ENCODE results near the gene KRT38.
"Not testable (repeated sequence)": the region's sequence is repeated elsewhere in the genome, so short reads cannot be mapped to it uniquely, and the experiment has no call there.

KRT38 gene

DNA sequence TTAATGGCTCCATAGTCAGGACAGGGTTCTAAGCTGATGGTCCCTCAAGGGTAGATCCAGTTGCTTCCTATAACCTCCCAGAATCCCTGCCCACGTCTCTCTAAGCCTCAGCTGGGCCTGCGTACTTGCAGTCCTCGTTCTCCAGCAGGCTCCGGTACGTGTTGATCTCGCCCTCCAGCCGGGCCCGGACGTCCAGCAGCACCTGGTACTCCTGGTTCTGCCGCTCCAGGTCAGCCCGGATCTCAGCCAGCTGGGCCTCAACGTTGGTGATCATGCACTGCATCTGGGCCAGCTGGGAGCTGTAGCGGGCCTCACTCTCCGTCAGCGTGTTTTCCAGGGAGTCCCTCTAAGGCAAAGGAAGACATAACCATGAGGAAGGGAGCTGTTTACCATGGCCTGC is 21.9 kb upstream of the KRT38 start:
- ATAC-seq (no peak), DNase-seq (no peak)

DNA sequence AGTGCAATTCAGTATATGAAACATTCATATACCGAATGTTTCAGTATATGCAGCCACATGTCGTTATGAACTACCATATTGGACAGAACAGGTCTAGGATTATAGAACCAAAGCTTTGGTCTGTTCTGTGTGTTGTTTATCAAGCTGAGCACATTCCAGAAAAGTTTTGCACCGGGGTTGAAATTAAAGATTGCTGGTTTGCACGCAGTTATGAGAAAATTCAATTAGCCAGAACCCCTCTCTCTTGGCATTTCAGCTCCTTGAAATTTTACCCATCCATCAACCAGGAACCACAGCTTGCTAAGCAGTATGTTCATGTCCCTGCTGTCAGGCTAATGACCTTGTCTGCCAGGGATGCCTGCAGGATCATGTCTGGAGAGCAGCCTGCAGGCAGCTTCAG is 16.9 kb upstream of the KRT38 start:
- no peak for ATAC-seq

DNA sequence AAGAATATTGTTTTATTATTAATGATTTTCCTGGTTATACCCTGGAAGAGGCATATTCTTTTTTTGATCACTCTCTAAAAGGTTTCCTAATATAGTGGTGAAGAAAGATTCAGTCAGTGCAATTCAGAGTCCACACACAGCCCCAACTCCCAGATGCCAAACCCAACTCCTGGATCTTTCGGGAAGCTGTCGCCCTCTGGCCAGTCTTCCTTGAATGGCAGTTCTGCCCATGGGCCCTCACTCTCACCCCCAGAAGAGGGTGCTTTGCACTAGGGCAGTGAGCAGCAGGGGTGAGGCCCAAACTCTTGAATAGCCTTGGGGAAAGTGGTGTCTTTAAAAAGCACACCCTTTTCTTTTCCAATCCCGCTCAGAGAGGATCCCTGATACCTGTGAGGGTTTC is 15.4 kb upstream of the KRT38 start:
- ATAC-seq: no peak
- no peak for DNase-seq

More for the DNA sequence above, 16.9 kb upstream of the KRT38 start:
- no peak for DNase-seq

DNA sequence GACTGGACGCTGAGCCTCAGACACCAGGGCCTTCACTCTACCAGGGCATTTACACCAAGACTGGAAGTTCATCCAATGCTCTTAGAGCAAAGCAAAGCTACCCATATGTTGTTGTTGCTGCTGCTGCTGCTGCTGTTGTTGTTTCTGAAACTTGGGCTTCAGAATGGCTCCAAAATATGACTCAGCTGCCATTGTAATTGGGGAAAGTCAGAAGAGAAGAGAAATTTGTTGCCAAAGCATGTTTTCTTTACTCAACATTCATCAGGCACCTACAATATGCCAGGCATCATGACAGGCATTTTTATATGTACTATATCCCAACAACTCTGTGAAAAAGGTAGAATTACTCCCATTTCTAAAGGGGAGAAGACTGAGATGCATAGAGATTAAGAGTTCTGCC is 14.5 kb upstream of the KRT38 start:
- DNase-seq (no peak), ATAC-seq (no peak)

DNA sequence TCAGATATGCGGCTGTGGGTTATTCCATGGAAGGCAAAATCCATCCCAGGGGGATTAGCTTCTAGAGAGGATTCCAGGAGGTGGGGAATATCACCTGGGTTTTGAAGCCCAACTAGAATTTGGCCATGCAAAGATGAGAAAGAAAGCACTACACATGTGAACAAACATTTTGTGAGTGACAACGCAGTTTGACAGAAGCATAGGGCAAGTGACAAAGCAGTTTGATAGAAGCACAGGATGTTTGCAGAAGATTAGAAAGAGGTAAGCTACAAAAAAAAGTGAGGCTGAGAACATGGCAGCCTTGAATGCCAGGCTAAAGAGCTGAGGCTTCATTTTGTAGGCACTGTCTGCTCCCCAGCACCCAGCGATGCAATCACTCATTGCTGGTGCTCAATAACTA is 12.3 kb upstream of the KRT38 start:
- DNase-seq (no peak), ATAC-seq (no peak)

DNA sequence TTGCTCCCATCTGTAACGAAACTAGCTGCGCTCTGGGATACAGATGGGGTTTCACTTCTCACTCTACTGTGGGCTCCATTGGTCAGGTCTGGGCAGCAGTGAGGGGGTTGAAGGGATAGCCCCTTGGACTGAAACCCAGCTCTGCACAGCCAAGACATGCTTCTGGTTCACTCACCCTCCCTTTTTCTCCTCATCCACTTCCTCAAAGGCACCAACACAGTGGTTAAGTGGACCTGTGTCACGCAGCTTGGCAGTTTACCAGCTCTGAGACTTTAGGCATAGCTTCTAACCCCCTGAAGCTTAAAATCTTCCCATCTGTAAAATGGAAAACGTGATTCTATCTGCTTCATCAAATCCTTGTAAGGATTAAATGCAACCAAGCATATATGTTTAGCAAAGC is 11.5 kb upstream of the KRT38 start:
- ATAC-seq: no peak

DNA sequence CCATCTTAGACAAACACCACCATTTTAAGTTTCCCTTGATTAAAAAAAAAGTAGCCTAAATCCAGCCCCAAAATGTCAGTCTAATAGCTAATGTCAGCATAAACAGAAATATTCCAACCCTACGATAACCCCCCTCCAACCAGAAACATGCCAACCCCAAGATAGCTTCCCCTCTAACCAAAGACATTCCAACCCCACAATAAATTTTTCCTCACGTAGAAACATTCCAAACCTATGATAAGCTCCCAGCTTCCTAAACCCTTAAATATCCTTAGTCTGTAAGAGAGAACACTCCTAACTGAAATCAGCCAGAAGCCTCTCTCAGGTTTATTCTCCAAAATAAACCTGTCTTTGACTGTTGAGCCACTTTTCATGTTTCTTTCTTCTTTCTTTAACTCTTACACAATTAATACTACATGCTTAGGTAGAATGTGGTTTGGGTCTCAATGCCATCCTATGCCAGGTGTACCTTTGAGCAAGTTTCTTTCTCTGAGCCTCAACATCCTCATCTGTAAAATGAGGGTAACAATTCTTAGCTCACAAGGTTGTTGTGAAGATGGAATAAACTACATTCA is 10.5 kb upstream of the KRT38 start:
- DNase-seq: no peak

More for the DNA sequence above, 11.5 kb upstream of the KRT38 start:
- DNase-seq: no peak

DNA sequence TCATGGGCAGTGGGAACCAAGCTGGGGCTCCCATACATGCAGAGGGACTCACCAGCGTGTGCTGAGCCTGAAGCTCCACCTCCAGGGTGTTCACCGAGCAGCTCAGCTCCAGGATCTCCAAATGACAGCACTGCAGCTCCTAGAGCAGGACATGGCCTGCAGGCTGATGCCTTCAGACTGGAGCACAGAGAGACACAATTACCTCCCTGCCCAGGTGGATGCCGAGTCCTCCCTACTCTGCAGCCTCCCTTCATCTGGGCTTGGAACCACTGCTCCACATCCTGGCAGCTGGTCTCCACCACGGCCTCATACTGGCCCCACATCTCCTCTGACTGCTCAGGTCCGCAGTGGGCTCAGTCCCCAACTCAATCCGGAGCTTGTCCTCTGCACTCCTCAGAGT is 8.2 kb upstream of the KRT38 start:
- DNase-seq (no peak), ATAC-seq (no peak)

More for the DNA sequence above, 10.5 kb upstream of the KRT38 start:
- ATAC-seq: no peak

DNA sequence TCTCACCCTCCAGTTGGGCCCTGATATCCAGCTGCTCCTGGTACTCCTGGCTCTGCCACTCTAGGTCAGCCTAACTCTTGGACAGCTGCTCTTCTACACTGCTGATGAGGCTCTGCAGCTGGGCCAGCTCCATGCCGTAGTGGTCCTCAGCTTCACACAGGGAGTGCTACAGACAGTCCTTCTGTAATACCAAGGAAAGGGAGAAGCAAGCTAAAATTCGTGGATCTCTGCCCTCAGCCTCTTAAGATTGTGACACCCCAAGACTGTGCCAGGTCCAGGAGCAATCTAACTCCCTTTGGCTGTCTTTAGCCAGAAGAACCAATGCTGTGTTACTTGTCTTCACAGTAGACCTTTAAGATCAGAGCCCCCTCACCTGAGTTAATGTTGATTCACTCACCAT is 7.7 kb upstream of the KRT38 start:
- no peak for ATAC-seq
- no peak for DNase-seq

DNA sequence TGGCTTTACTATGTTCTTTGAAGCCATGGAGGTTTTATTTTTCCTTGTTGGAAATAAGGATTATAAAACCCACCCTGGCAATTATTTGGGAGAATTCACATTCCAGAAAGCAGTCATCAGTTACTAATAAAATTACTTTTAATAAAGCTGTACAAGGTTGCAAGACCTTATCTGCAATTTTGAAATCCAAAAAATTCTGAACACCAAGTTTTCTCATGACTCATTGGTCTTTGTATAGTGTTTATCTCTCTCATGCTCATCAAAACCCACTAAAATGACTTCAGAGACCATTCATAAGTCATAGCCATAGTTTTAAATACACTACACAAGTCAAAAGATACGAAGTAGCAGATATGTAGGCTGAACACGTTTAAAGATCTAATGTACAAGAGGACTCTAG is 6.0 kb upstream of the KRT38 start:
- ATAC-seq: no peak
- no peak for DNase-seq

DNA sequence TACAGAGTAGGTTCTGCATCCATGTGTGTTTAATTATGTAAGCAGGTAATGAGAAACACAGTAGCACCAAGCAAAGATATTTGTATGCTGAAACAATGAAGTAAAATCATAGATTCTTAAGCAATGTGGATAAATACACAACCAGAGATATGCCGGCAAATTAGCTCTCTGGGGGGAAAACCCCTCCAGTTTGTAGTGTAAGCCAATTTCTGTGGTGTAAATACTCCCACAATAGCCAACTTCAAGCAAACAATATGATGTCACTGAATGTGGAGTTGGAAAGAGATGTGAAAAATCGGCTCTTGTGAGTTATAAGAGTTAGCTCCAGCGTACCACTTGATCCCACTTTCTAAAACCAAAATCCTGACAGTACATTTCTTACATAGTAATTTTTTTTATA is 3.9 kb upstream of the KRT38 start:
- no peak for DNase-seq

DNA sequence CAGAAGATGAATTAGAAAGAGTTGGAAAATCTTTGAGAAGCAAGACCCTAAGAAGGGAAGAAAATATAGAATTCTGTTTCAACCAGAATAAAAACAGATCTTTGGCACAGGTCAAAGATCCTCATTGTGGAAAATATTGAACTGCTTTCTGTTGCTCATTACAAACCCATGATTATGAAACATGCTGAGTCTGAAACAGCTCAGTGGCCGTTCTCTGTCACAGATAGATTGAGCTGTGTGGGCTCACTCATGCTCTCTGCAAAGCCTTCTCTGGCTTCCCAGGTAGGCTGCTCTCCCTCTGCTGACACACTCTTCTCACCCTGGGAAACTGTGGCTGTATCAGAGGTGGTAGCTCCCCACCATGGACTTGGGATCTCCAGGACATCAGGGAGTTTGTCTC is 3.4 kb upstream of the KRT38 start:
- ATAC-seq: no peak

More for the DNA sequence above, 3.9 kb upstream of the KRT38 start:
- ATAC-seq: no peak

DNA sequence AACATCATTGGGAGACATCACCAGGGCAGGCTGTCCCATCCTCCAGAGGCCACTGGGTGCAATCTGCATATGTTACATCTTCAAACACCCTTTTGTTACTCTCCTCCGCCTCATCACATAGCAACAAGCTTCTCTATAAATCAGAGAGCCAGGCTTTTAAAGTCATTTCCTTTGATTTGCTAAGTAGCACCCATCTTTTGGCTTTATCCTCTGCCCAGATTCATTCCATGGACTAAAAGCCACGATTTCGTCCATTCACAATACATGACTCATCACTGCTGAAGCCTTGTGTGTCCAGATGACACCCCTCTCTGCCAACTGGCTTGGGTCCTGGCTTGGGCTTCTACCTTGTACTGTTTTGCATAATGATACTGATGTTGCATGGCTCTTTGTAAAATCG is 2.0 kb upstream of the KRT38 start:
- DNase-seq: no peak
- ATAC-seq: no peak

More for the DNA sequence above, 3.4 kb upstream of the KRT38 start:
- no peak for DNase-seq

DNA sequence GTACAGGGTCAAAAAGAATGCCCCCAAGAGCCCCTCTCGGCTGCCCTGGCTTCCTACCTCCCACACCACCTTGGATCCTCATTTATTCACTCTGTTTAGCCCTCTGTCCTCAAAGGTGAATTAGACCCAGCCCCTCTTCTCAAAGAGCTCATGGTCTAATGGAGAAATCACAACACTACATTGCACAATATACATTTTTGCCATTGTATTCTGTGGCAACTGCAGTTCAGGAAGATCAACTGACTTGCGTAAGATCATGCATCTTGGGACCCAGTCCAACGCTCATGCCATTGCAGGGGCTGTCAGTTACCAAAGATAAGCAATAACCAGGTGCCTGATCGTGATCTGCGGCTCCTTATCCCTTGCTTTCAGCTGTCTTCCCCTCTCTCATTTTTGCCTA is 1.4 kb downstream of the KRT38 start:
- DNase-seq (no peak), ATAC-seq (no peak)

DNA sequence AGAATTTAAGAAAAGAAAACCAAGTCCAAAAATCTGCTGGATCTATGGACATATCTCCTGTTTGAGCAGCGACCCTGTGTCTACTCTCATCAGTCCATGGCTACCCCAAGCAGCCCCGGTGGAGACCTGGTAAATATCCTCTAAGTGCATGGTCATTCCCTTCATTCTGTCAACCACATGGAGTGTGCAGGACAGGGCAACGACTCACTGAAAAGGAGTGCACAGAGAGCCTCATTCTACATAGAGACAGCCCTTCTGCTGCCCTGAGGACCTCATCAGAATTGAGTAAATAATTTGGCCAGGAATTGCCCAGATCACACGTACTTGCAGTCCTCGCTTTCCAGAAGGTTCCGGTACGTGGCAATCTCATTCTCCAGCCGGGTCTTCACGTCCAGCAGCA is 3.0 kb downstream of the KRT38 start:
- ATAC-seq (no peak), DNase-seq (no peak)

DNA sequence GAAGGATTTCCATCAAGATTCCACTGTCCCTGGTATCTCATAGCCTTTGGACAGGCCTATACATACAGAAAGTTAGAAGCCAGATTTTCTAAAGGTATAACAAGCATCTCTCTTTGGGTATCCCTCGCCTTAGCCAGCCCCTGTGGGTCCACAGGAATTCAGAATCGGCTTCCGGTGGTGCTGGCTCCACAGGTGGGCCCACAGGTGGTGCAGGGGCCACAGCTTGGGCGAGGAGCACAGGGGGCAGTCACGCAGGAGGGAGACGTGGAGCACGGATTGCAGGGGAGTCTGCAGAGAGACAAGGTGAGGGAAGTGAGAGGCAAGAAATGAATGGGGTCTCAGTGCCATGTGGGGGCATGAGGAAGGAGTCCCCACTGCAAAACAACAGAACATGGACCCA is 3.5 kb downstream of the KRT38 start:
- ATAC-seq (no peak), DNase-seq (no peak)

DNA sequence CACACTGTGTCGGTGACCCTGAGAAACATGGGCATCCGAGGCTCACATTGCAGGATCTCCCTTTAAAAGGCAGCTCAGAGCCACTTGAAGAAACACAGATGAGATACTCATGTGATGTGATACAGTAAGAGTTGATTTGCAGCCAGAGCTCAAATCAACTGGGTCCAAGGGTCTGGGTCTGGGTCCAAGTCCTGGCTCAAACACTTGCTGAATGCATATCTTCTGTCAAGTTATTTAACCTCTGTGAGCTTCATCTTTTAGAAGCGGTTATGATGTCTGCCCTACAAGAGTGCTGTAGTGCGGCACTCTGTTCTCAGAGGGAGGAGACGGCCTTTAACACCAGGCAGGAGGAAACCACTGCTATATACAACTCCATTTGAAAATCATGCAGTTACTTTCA is 6.4 kb downstream of the KRT38 start:
- ATAC-seq (no peak), DNase-seq (no peak)

DNA sequence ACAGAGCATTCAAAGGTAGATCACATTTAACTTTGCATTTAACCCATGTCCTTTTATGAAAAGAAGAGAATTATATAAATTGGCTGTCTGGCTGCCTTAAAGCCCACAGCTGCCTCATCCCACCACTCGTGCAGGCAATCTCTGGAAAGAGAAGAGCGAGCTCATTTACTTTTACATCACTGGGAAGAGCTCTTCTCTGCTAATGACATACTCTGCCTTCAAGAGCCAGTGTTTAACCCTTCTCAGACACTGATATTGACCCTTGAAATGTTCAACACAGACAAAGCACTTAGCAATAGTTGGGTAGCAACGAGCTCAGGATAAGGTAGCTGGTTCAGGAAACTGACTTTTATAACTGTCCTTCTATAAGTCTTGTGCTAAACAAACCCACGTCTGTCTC is 6.8 kb downstream of the KRT38 start:
- ATAC-seq: no peak
- DNase-seq: no peak

DNA sequence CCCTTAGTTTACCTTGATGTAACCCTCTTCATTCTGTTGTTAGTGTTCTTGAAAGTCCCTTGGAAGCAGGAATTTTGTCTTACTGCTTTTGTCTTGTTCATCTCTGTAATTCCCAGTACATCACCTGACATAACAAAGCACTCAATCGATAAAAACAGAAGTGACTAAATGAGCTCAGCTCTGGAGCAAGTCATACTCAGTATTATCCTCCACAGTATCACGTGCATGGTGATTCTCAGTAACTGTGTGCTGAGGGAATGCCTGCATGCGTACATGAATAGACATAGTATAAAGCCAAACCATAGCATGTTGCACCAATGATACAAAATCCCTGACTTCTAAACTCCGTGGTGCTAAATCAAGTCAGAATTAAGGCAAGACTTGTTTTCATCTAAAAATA is 7.2 kb downstream of the KRT38 start:
- DNase-seq (no peak), ATAC-seq (no peak)

DNA sequence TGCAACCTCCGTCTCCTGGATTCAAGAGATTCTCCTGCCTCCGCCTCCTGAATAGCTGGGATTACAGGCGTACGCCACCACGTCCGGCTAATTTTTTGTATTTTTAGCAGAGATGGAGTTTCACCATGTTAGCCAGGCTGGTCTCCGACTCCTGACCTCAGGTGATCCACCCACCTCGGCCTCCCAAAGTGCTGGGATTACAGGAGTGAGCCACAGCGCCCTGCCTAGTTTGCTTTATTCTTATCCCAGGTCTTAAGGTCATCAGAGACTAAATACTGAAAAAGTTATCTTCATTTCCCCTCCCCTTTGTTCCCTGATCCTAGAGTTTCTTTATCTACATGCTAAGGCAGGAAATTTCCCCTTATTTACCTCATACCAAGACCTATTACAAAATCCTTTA is 10.4 kb downstream of the KRT38 start:
- DNase-seq: not testable (repeated sequence)

DNA sequence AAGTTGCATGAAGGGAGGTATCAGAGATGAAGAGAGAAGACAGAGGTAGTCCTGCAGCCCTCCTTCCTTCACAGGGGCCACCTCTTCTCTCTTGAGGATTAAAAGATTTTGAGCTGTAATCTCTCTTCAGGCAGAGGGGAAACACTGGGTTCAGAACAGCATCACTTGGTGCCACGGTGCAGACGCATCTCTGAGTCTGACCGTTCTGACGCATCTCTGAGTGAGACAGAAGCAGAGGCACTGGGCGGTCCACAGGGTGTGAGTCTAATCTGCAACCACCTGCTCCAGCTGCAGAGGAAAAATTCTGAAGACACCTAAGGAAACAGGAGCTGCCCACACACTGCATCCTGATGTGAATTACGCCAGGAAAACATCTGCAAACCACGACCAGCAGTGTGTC is 11.1 kb downstream of the KRT38 start:
- ATAC-seq (no peak), DNase-seq (no peak)

More for the DNA sequence above, 10.4 kb downstream of the KRT38 start:
- not testable (repeated sequence) for ATAC-seq

DNA sequence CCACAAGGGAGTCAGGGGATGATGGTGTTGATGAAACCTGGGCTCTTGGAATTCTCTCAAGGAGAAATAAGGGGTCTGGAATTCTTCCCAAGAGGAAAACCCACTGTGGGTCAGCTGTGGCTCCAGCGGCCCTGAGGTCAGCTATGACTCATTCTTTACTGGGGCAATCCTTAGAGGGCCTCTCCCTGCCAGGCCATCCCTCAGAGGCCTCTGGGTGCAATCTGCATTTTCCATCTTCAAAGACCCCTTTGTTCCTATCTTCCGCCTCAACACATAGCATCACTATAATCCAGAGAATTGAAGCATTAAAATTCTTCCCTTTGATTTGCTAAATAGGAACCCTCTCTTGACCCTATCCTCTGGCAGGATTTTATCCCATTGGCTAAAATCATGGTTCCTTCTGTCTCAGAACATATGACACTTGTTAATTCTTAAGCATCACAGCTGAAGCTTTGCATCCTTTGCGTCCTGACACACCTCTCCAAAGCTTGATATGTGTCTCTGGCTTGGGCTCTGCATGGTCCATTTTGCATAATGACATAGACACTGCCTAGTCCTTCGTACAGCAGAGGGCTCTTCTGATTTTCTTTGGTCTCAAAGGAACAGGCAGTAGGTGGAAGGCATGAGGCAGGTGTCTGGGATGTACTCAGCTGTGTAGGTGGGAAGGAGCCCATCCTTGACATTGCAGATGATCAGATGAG is 12.0 kb downstream of the KRT38 start:
- DNase-seq (no peak), ATAC-seq (no peak)

DNA sequence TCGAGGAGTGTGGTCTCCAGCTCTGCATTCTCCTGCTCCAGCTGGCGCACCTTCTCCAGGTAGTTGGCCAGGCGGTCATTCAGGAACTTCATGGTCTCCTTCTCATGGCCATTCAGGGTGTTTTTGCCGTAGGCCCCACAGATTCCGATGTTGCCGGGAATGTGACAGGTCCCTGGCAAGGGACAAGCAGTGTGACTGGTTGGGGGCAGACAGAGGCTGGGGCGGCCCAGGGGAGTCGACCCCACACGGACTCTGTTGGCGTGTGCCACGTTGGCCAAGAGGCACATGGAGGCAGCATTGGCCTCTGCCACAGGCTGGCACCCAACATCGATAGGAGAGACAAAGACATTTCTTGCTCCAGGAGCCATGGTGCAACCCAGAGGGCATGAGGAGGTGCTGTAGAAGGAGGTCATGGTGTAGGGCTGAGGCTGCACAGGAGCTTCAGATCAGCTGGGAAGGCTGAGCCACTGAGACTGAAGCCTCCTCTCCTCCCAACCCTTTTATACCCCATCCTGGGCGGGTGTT is 16.6 kb downstream of the KRT38 start, which contains the start of gene KRT37:
Gene KRT37 (minus strand): TSS at position 475 of the 525 bp plus-strand sequence. CDS start 62 bp downstream, at position 413.
- DNase-seq (no peak), ATAC-seq (no peak)

DNA sequence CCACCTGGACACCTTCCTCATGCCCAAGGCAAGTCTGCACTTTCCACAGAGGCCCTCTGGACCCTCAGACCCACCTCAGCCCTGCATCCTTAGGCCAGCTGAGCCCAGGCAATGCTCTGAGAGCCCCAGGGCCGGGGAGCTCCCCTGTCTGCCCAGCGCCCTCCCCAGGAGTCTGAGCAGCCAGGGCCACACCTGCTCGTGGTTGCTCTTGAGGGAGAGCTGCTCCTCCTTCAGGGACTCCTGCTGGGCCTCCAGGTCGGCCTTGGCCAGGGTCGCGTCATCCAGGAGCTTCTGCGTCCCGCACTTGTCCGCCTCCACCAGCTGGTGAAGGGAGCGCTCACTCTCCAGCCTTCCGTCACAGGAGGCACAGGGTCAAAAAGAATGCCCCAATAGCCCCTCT is 18.2 kb downstream of the KRT38 start:
- DNase-seq, ATAC-seq: not testable (repeated sequence)

Measured in stimulated activated naive CD8-positive, alpha-beta T cell treated with anti-CD3 and anti-CD28 coated beads, Interleukin-15, Interleukin-2, amounts not matched to agents 100 U/mL and 50 U/mL, for 24 hours (primary cell).